Mammary epithelial cell (primary cell): ENCODE results near the gene CTTN.

Experiments used
- CTCF ChIP-seq, 2 donors: IDR thresholded peaks in 1 of 2; conservative IDR thresholded peaks in 1 of 2; 2 replicates each; pipeline ENCODE4 v1.5.1; 2011 to 2012; ENCODE audit warnings: inconsistent platforms in 2 of 2, low read length in 2 of 2, mild to moderate bottlenecking in 2 of 2, control low read depth in 1 of 2, low read depth in 1 of 2; ENCODE audit not compliant: insufficient read depth in 1 of 2; ENCODE audit errors: extremely low read depth in 1 of 2
- EZH2 ChIP-seq: IDR thresholded peaks from 2 replicates; pipeline ENCODE4 v1.6.1; 2012; ENCODE audit warnings: low read length, inconsistent platforms, borderline replicate concordance

GRCh38 chr11:70372076-70372475, 26.3 kb upstream of the CTTN start:
- TF ChIP-seq EZH2 (no peak), CTCF (conservative IDR thresholded peaks at IDR 0.05 in 1 of 2, IDR thresholded peaks at IDR 0.05 in 1 of 2; ENCODE audit: extremely low read depth in 1 of 2, insufficient read depth in 1 of 2, low read depth in 1 of 2, low read length in 2 of 2) (no peak)
